ENCODE measurements around the gene JAM3. TPM values are rescaled to one million over a fixed set of nuclear protein-coding genes. Genes with fewer than 3 reads are reported as not detected.
"Not testable (repeated sequence)": the region's sequence is repeated elsewhere in the genome, so short reads cannot be mapped to it uniquely, and the experiment has no call there.

JAM3 gene
- polyA plus RNA-seq, 1 of the 3 experiments (the other 2 are of a cell fraction) = 56.8 TPM

DNA sequence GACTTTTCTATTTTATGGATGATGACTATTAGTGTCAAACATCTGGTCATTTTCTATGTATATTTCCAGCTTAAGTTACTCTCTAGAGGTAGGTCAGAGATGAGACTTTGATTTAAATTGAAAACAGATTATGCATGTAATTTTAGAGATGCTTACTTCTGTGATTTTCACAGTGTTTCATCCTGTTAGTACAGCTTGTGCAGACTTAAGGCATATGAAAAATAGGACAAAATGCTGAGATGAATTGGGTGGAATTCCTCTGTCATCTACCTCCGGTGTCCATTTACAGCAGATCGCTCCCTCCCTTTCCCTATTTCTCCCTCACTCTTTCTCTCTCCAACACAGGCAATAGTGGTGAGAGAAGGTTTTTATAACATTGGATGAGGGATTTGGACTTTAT is 14.1 kb downstream of the JAM3 start (continued):
- TF ChIP-seq FOXM1 (IDR thresholded peaks at IDR 0.05; ENCODE audit: low read depth) = no peak
- TF ChIP-seq, protein P1, sequence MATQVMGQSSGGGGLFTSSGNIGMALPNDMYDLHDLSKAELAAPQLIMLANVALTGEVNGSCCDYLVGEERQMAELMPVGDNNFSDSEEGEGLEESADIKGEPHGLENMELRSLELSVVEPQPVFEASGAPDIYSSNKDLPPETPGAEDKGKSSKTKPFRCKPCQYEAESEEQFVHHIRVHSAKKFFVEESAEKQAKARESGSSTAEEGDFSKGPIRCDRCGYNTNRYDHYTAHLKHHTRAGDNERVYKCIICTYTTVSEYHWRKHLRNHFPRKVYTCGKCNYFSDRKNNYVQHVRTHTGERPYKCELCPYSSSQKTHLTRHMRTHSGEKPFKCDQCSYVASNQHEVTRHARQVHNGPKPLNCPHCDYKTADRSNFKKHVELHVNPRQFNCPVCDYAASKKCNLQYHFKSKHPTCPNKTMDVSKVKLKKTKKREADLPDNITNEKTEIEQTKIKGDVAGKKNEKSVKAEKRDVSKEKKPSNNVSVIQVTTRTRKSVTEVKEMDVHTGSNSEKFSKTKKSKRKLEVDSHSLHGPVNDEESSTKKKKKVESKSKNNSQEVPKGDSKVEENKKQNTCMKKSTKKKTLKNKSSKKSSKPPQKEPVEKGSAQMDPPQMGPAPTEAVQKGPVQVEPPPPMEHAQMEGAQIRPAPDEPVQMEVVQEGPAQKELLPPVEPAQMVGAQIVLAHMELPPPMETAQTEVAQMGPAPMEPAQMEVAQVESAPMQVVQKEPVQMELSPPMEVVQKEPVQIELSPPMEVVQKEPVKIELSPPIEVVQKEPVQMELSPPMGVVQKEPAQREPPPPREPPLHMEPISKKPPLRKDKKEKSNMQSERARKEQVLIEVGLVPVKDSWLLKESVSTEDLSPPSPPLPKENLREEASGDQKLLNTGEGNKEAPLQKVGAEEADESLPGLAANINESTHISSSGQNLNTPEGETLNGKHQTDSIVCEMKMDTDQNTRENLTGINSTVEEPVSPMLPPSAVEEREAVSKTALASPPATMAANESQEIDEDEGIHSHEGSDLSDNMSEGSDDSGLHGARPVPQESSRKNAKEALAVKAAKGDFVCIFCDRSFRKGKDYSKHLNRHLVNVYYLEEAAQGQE (IDR thresholded peaks at IDR 0.05; ENCODE audit: low read depth, low read length) = no peak

DNA sequence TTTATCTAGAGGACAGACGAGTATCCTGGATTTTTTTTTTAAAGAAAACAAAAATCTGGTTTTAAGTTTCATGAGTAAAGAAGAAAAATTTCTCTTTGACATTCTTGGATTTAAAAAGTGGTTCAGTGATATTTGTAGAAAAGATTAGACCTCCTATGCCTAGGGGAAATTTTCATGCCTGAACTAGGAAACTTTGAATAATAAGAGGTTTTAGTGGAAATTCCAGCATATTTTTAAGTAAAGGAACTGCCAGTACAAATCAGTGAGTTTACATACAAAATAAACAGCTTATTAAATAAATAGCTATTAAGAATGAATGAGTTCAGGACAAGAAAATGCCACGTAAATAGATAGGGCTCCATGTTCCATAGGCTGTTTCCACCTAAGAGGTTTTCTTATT is 17.5 kb downstream of the JAM3 start:
- H3K4me1 ChIP-seq (ENCODE audit: control insufficient read depth in 1 of 2, insufficient read depth in 2 of 2, low read depth in 1 of 2, low read length in 1 of 2) = no peaks in the 10 kb centered on the region; a peak in 1 of 4 replicates
- ChIA-PET POLR2A (no interaction called here), CTCF (interaction anchor here (0.6 to 3.8 kb wide), 3 partner anchors 15 to 120 kb away, joined by 3 to 13 read pairs (median 5); no protein-coding TSS in a partner anchor)
- WGBS (ENCODE audit: low lambda C conversion rate) = 57% methylated on average over 2 of the region's 2 CpGs
- H3F3A ChIP-seq (replicated peaks; ENCODE audit: insufficient read depth) = no peaks in the 10 kb centered on the region
- no peaks in the 10 kb centered on the region for H3K9me3 ChIP-seq
- H4K20me1 ChIP-seq (ENCODE audit: insufficient read depth) = 0 out of 2 replicates have a peak, but pooled peaks cover 4% of the 10 kb centered on the region
- no peak overlapping the region for H3K27ac ChIP-seq (ENCODE audit: low read depth in 2 of 2, low read length in 1 of 2)
- no peak overlapping the region for H3K4me2 ChIP-seq
- peaks cover 69% of the 10 kb centered on the region for H3K79me2 ChIP-seq (ENCODE audit: insufficient read depth)
- H3K9me2 ChIP-seq = no peaks in the 10 kb centered on the region
- TF ChIP-seq EP300 (IDR thresholded peaks at IDR 0.05; ENCODE audit: borderline replicate concordance in 1 of 2, low read depth in 1 of 2, low read length in 1 of 2) (no peak), FOXM1 (IDR thresholded peaks at IDR 0.05; ENCODE audit: low read depth) (no peak), FOXJ3 (CRISPR knock-in tag; IDR thresholded peaks at IDR 0.05) (no peak), RAD21 (IDR thresholded peaks at IDR 0.05; ENCODE audit: low read length) (no peak), FOSL2 (IDR thresholded peaks at IDR 0.05; ENCODE audit: borderline replicate concordance, low read depth) (no peak), MXI1 (IDR thresholded peaks at IDR 0.05; ENCODE audit: low read depth, low read length) (no peak), JUND (IDR thresholded peaks at IDR 0.05) (no peak), TAF1 (IDR thresholded peaks at IDR 0.05; ENCODE audit: borderline replicate concordance, low read depth, low read length) (no peak), NRF1 (IDR thresholded peaks at IDR 0.05; ENCODE audit: low read depth, low read length) (no peak), TCF12 (IDR thresholded peaks at IDR 0.05) (no peak), RCOR1 (IDR thresholded peaks at IDR 0.05; ENCODE audit: low read length) (no peak), GABPA (IDR thresholded peaks at IDR 0.05; ENCODE audit: low read depth) (no peak), SIN3A (IDR thresholded peaks at IDR 0.05; ENCODE audit: borderline replicate concordance, low read depth, low read length) (no peak)
- TF ChIP-seq, protein P2, sequence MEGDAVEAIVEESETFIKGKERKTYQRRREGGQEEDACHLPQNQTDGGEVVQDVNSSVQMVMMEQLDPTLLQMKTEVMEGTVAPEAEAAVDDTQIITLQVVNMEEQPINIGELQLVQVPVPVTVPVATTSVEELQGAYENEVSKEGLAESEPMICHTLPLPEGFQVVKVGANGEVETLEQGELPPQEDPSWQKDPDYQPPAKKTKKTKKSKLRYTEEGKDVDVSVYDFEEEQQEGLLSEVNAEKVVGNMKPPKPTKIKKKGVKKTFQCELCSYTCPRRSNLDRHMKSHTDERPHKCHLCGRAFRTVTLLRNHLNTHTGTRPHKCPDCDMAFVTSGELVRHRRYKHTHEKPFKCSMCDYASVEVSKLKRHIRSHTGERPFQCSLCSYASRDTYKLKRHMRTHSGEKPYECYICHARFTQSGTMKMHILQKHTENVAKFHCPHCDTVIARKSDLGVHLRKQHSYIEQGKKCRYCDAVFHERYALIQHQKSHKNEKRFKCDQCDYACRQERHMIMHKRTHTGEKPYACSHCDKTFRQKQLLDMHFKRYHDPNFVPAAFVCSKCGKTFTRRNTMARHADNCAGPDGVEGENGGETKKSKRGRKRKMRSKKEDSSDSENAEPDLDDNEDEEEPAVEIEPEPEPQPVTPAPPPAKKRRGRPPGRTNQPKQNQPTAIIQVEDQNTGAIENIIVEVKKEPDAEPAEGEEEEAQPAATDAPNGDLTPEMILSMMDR (IDR thresholded peaks at IDR 0.05) = no peak
- TF ChIP-seq, protein P3, sequence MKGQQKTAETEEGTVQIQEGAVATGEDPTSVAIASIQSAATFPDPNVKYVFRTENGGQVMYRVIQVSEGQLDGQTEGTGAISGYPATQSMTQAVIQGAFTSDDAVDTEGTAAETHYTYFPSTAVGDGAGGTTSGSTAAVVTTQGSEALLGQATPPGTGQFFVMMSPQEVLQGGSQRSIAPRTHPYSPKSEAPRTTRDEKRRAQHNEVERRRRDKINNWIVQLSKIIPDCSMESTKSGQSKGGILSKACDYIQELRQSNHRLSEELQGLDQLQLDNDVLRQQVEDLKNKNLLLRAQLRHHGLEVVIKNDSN (IDR thresholded peaks at IDR 0.05; ENCODE audit: borderline replicate concordance, low read depth) = no peak
- TF ChIP-seq, protein P4, sequence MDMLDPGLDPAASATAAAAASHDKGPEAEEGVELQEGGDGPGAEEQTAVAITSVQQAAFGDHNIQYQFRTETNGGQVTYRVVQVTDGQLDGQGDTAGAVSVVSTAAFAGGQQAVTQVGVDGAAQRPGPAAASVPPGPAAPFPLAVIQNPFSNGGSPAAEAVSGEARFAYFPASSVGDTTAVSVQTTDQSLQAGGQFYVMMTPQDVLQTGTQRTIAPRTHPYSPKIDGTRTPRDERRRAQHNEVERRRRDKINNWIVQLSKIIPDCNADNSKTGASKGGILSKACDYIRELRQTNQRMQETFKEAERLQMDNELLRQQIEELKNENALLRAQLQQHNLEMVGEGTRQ (IDR thresholded peaks at IDR 0.05; ENCODE audit: borderline replicate concordance, low read depth, low read length) = no peak
- H3K9ac ChIP-seq = no peak overlapping the region
- H3K4me3 ChIP-seq (ENCODE audit: low read depth in 2 of 2, low read length in 1 of 2) = no peak overlapping the region
- H2AFZ ChIP-seq (ENCODE audit: low read depth) = no peak overlapping the region
- DNase-seq = no peak
- no peaks in the 10 kb centered on the region for H3K27me3 ChIP-seq (ENCODE audit: insufficient read depth)
- peaks cover 0 to 2% of the 10 kb centered on the region in 2 experiments for H3K36me3 ChIP-seq (replicated peaks in 1 of 2; ENCODE audit: control insufficient read depth in 1 of 2, insufficient read depth in 2 of 2, low read length in 1 of 2)

DNA sequence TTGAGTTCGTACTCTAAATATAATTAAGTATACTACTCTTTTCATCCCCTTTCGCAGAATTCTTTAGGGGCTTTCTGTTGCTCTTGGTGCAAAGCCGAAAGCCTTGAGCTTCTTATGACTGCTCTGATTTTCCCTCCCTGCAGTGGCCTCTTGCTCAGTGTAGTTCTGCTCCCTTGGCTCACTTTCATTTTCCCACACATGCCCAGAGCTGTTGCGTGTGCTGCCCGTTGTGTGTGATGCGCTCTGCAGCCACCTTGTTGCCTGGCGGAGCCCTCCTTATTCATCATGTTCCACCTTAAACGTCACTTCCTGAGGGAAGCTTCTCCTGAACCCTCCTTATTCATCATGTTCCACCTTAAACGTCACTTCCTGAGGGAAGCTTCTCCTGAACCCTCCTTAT is 23.1 kb downstream of the JAM3 start:
- H3K4me2 ChIP-seq; H3K36me3 ChIP-seq (replicated peaks in 1 of 2; ENCODE audit: control insufficient read depth in 1 of 2, insufficient read depth in 2 of 2, low read length in 1 of 2); H3F3A ChIP-seq (replicated peaks; ENCODE audit: insufficient read depth); H3K9me3 ChIP-seq; DNase-seq; H3K9me2 ChIP-seq; H3K4me3 ChIP-seq (ENCODE audit: low read depth in 2 of 2, low read length in 1 of 2); H3K4me1 ChIP-seq (ENCODE audit: control insufficient read depth in 1 of 2, insufficient read depth in 2 of 2, low read depth in 1 of 2, low read length in 1 of 2); H3K9ac ChIP-seq; POLR2A ChIA-PET; CTCF ChIA-PET; H3K27ac ChIP-seq (ENCODE audit: low read depth in 2 of 2, low read length in 1 of 2); H4K20me1 ChIP-seq (ENCODE audit: insufficient read depth); H2AFZ ChIP-seq (ENCODE audit: low read depth); H3K27me3 ChIP-seq (ENCODE audit: insufficient read depth): not testable (repeated sequence)
- WGBS (ENCODE audit: low lambda C conversion rate) = 88% methylated on average over 9 of the region's 9 CpGs
- H3K79me2 ChIP-seq (ENCODE audit: insufficient read depth) = peaks cover 48% of the 10 kb centered on the region
